ENCODE measurements around the gene PCMTD2.

Gene PCMTD2

GRCh38 chr20:64240243-64241015 lies 15.1 kb upstream of the PCMTD2 start:
- Mint-ChIP-seq H3K27ac (no peak overlapping the region), H3K36me3 (no peaks in the 10 kb centered on the region), H3K9me3 (no peaks in the 10 kb centered on the region), H3K27me3 (peaks cover 19 to 37% of the 10 kb centered on the region in 2 donors), H3K4me1 (peaks cover 10 to 31% of the 10 kb centered on the region in 2 donors), H3K4me3 (no peak overlapping the region)
- no peak for ATAC-seq (replicated peaks)
- no peak for DNase-seq

DNA sequence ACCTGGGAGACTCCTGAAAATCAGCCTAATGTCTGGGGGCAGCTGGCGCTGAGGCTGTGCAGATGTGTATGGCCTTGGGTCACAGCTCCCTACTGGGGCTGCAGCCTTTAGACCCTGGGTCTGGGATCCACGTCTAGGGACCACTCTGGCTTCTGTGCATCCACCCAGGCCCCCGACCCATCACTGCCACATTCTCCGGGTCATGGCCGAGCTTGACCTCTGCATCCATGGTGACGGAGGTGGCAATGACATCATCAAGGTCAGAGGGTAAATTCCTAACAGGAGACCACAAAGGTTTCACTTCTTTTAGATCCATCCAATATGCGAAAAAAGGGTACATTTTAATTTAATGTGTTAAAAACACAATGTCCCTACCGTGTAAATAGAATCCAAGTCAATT lies 14.5 kb upstream of the PCMTD2 start:
- peaks cover 10 to 31% of the 10 kb centered on the region in 2 donors for H3K4me1 Mint-ChIP-seq
- H3K4me3 Mint-ChIP-seq: no peak overlapping the region
- peaks cover 24 to 43% of the 10 kb centered on the region in 2 donors for H3K27me3 Mint-ChIP-seq
- no peaks in the 10 kb centered on the region for H3K9me3 Mint-ChIP-seq
- no peak overlapping the region for H3K27ac Mint-ChIP-seq
- no peak for DNase-seq
- ATAC-seq (replicated peaks): no peak
- no peaks in the 10 kb centered on the region for H3K36me3 Mint-ChIP-seq

GRCh38 chr20:64242003-64242796 lies 13.3 kb upstream of the PCMTD2 start:
- DNase-seq (no peak), ATAC-seq (replicated peaks) (no peak)
- Mint-ChIP-seq H3K36me3 (no peaks in the 10 kb centered on the region), H3K4me1 (peaks cover 8 to 31% of the 10 kb centered on the region in 2 donors), H3K4me3 (no peak overlapping the region), H3K9me3 (no peaks in the 10 kb centered on the region), H3K27ac (no peak overlapping the region), H3K27me3 (peaks cover 34 to 49% of the 10 kb centered on the region in 2 donors)

DNA sequence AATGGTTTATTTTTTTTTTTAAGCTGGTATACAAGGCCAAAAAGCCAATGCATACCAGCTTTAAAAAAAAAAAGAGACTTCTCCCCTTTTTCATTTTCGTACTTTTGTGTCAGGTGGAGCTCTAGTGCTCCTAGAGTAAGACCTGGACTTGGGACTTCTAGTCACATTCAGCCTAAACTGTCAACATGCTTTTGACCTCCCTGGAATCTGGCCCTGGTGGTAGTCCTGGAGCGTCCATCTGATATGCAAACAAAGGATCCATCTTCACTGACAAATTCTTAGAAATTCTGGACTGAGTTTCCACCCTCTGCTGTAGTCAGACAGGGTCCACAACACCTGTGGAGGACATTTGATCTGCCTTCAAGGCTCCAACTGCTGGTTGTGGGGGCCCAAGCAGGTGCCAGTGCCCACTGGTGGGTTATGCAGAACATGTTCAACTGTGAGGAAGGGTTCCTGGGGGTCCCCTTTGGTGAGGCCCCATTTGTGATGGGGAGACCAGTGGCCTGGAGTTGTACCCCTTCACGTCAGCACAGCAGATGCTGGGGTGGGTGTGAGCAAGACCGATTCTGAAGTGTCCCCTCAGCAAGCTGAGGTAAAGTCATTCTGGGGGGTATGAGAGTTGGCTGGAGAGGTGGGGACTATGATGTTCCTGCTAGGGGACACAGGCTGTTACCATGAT lies 12.6 kb upstream of the PCMTD2 start:
- no peak overlapping the region for H3K27ac Mint-ChIP-seq
- ATAC-seq (replicated peaks) (no peak), DNase-seq (no peak)
- no peaks in the 10 kb centered on the region for H3K9me3 Mint-ChIP-seq
- H3K27me3 Mint-ChIP-seq: peaks cover 38 to 53% of the 10 kb centered on the region in 2 donors
- H3K4me3 Mint-ChIP-seq: no peak overlapping the region
- H3K36me3 Mint-ChIP-seq: no peaks in the 10 kb centered on the region
- peaks cover 8 to 31% of the 10 kb centered on the region in 2 donors for H3K4me1 Mint-ChIP-seq

DNA sequence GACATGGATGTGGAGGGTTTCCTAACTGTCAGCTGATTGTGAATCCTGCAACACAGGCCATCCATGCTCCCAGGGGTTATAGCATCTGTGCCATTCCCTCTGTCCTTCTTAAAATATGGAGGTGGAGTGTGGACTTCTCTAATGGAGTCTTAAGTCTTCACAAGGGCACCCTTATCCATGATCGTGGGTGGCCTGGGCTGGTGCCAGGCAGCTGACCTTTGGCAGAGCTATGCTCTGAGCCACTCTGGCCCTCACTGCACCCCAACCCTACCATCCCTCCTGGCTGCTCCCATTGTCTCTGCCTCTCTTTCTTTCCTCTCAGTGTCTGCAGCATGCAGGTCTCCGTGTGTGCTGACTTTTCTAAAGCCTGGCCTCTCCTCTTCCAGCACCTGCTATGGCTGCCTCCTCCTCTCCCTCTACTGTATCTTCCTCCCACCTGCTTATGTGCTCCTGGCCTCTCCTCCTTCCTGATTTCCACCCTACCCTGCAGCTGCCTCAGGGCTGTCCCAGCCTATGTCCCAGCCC lies 11.2 kb upstream of the PCMTD2 start:
- no peak overlapping the region for H3K4me3 Mint-ChIP-seq
- H3K27ac Mint-ChIP-seq: no peak overlapping the region
- H3K36me3 Mint-ChIP-seq: no peaks in the 10 kb centered on the region
- H3K4me1 Mint-ChIP-seq: peaks cover 4 to 23% of the 10 kb centered on the region in 2 donors
- H3K27me3 Mint-ChIP-seq: peaks cover 38 to 53% of the 10 kb centered on the region in 2 donors
- DNase-seq: no peak
- ATAC-seq (replicated peaks): no peak
- H3K9me3 Mint-ChIP-seq: no peaks in the 10 kb centered on the region

- no peak overlapping the region for H3K27ac Mint-ChIP-seq
- H3K27me3 Mint-ChIP-seq: peaks cover 42 to 58% of the 10 kb centered on the region in 2 donors
- no peaks in the 10 kb centered on the region for H3K36me3 Mint-ChIP-seq
- ATAC-seq (replicated peaks): no peak
- no peaks in the 10 kb centered on the region for H3K9me3 Mint-ChIP-seq
- no peak for DNase-seq
- no peak overlapping the region for H3K4me3 Mint-ChIP-seq
- peaks cover 4 to 16% of the 10 kb centered on the region in 2 donors for H3K4me1 Mint-ChIP-seq
These were observed 10.5 kb upstream of the PCMTD2 start for GRCh38 chr20:64244870-64245603.

DNA sequence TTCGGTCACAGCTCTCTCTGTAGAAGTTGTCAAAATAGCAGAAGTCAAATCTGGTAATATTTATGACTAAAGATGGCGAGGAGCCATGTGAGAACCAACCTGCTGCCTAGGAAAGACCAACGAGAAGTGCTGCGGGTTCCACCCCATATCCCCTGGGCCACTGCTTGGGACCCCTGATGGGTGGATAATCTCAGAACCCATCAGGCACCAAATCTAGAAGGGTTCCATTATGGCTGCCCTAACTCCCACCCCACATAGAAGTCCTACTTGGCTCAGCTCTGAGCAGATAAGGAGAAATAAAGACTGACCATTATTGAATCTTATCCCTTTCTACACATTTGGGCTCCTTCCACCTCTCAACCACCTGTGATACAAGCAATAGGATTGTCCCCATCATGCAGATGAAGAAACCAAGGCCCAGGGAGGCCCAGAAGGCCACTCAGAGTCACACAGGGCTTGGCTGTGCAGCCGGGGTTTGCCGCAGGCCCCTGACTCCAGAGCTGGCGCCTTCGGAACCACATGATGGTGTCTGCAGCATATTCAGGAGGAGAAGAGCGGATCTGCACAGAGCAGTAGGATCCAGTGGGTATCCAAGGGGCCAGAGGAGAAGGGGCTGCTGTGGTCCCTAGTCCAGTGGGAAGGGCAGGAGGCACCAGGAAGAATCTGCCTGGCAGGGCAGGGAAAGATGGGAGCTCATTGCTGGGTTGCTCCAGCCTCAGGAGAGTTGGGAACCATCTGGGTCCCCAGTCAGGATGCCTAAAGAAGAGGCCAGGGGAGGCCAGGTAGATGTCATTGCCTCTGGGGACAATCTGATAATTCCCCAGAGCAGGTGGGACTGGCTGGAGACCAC lies 9.6 kb upstream of the PCMTD2 start:
- no peak for ATAC-seq (replicated peaks)
- Mint-ChIP-seq H3K27ac (no peak overlapping the region), H3K4me1 (peaks cover 4 to 9% of the 10 kb centered on the region in 2 donors), H3K36me3 (no peaks in the 10 kb centered on the region), H3K4me3 (no peak overlapping the region), H3K27me3 (peaks cover 48 to 65% of the 10 kb centered on the region in 2 donors), H3K9me3 (no peaks in the 10 kb centered on the region)
- DNase-seq: no peak

DNA sequence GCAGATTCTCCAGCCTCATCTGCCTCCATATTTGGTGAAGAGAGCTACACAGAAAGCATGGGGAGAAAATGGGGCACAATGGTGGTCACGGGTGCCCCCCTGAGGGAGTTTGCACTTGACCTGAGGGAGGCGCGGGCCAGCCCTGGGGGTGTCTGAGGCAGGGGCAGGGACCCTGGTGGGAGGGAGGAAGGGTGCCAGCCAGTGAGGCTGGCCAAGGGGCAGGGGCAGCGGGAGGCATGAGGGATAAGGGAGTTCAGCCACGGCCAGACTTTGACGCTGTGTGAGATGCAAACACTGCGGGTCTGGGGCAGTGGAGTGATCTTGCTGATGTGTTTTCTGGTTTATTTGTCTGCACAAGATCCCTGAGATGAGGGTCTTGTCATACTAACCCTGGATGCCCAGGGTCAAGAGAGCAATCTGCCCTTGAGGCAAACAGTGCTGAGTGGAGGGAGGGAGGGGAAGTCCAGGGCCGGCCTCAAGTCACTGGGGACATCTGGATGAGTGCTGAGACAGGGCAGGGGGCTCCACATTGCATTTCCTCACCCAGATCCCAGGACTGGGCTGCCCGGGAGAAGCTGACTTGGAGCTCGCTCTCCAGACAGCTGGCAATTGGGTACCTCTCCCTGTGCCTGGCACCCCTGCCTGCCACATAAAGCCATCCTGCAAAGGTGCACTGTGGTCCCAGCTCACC lies 8.8 kb upstream of the PCMTD2 start:
- H3K36me3 Mint-ChIP-seq: no peaks in the 10 kb centered on the region
- DNase-seq: no peak
- H3K9me3 Mint-ChIP-seq: no peaks in the 10 kb centered on the region
- H3K4me3 Mint-ChIP-seq: no peak overlapping the region
- no peak overlapping the region for H3K27ac Mint-ChIP-seq
- peaks cover 4 to 8% of the 10 kb centered on the region in 2 donors for H3K4me1 Mint-ChIP-seq
- peaks cover 49 to 65% of the 10 kb centered on the region in 2 donors for H3K27me3 Mint-ChIP-seq
- no peak for ATAC-seq (replicated peaks)

GRCh38 chr20:64247307-64247618 lies 8.3 kb upstream of the PCMTD2 start:
- ATAC-seq (replicated peaks) (no peak), DNase-seq (no peak)
- H3K4me1 Mint-ChIP-seq: peaks cover 4% of the 10 kb centered on the region in 2 donors
- no peaks in the 10 kb centered on the region for H3K36me3 Mint-ChIP-seq
- no peak overlapping the region for H3K27ac Mint-ChIP-seq
- H3K4me3 Mint-ChIP-seq: no peak overlapping the region
- H3K9me3 Mint-ChIP-seq: no peaks in the 10 kb centered on the region
- peaks cover 52 to 61% of the 10 kb centered on the region in 2 donors for H3K27me3 Mint-ChIP-seq

DNA sequence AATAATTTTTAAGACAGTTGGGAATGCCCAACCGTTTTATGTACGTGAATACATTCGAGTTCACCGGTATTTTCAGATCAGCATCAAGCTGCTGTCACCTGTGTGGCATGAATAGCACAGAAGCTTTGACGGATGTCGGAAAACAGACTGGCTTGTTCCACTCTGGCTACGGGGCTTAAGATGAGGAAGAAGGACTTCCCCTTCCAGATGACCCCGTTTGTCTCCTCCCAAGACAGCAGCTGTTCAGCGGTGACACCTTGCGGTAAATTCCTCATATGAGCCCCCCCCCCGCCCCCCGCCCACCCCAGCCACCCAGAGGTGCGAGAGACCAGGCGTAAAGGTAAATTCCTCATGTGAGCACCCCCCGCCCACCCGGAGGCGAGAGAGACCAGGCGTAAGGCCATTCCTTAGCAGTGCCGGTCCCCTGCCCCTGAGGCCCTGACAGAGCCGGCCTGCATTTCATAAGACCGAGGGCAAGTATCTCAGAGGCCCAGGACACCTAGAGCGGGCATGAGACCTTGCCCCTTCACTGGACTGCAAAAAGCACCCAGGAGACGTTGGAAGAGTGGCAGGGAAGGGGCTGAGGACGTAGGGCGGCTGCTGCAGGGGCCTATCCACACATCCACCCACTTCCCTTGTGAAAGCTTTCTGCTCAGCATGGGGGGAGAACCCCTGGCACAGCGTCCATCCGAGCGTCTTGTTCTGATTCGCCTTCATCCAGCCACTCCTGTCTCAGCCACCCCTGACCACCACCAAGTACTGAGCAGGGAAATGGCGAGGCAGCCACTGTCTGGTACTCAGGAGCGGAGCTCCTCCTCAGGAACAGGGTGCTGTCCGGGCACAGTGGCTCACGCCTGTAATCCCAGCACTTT lies 7.3 kb upstream of the PCMTD2 start:
- no peak for DNase-seq
- H3K4me3 Mint-ChIP-seq: no peak overlapping the region
- peak; percentile 52 to 57 for ATAC-seq (replicated peaks)
- peaks cover 46 to 52% of the 10 kb centered on the region in 2 donors for H3K27me3 Mint-ChIP-seq
- H3K27ac Mint-ChIP-seq: no peak overlapping the region
- peaks cover 9% of the 10 kb centered on the region in 2 donors for H3K4me1 Mint-ChIP-seq
- no peaks in the 10 kb centered on the region for H3K9me3 Mint-ChIP-seq
- H3K36me3 Mint-ChIP-seq: no peaks in the 10 kb centered on the region

- no peaks in the 10 kb centered on the region for H3K9me3 Mint-ChIP-seq
- peaks cover 33 to 38% of the 10 kb centered on the region in 2 donors for H3K27me3 Mint-ChIP-seq
- H3K36me3 Mint-ChIP-seq: no peaks in the 10 kb centered on the region
- no peak overlapping the region for H3K4me3 Mint-ChIP-seq
- DNase-seq (no peak), ATAC-seq (replicated peaks) (no peak)
- no peak overlapping the region for H3K27ac Mint-ChIP-seq
- H3K4me1 Mint-ChIP-seq: peaks cover 14 to 21% of the 10 kb centered on the region in 2 donors
These were observed 5.5 kb upstream of the PCMTD2 start for GRCh38 chr20:64250027-64250426.

- Mint-ChIP-seq H3K27ac (peak overlapping the region; percentile 83), H3K36me3 (peaks cover 0 to 4% of the 10 kb centered on the region in 2 donors), H3K4me1 (peaks cover 24 to 43% of the 10 kb centered on the region in 2 donors), H3K9me3 (no peaks in the 10 kb centered on the region), H3K27me3 (peaks cover 12 to 14% of the 10 kb centered on the region in 2 donors), H3K4me3 (no peak overlapping the region)
- ATAC-seq (replicated peaks) (no peak), DNase-seq (no peak)
These were observed 2.6 kb upstream of the PCMTD2 start for GRCh38 chr20:64253000-64253383.
